Adrenal gland (tissue), 5 donors: Measurements from ENCODE around the gene SLC6A11.

Source experiments
- CTCF ChIP-seq, 6 experiments: fragments of 450-650 bp in 4 of 6; fragments of 200-600 bp in 2 of 6; sonication (generic) in 1 of 6; IDR thresholded peaks; 1 replicate in 5 of 6; 2 replicates in 1 of 6; pipeline versions ENCODE4 v1.5.1 to v1.8.0; 2016 to 2021; ENCODE audit warnings: antibody characterized with exemption in 6 of 6, mild to moderate bottlenecking in 2 of 6, moderate library complexity in 1 of 6
- POLR2A ChIP-seq, 2 donors: fragments of 450-650 bp; IDR thresholded peaks; one replicate each; pipeline ENCODE4 v1.6.1; 2017; ENCODE audit warnings: antibody characterized with exemption in 2 of 2, mild to moderate bottlenecking in 2 of 2, moderate library complexity in 1 of 2
- donor health status: DM: no; HTN: no; CAD: no.

DNA sequence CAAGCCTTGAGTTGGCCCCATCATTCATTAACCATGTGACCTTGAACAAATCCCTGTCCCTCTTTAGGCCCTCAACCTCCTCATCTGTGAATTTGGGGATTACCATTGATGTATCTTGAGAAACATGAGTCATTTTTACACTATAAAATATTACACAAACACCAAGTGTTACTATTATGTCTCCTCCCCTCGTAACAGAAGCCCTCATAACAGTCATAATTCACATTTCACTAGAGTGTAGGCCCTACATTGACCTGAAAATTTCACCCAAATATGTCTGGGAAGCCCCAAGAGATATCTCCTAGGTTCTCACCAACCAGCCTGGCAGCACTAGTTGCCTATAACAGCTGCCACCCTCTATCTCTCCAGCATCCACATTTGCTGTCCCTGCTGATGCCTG is 160.7 kb downstream of the SLC6A11 start:
- TF ChIP-seq CTCF (IDR thresholded peaks at IDR 0.05) (no peak), POLR2A (IDR thresholded peaks at IDR 0.05) (no peak)
